Measurements from ENCODE around the gene NTRK3. TPM values are rescaled to one million over a fixed set of nuclear protein-coding genes. Genes with fewer than 3 reads are reported as not detected.

Gene NTRK3
- total and polyA plus RNA-seq, 2 of the 8 experiments (the other 6 are each of a cell fraction or from before 2014, with no cell fraction given): 4.5 to 6.8 TPM

DNA sequence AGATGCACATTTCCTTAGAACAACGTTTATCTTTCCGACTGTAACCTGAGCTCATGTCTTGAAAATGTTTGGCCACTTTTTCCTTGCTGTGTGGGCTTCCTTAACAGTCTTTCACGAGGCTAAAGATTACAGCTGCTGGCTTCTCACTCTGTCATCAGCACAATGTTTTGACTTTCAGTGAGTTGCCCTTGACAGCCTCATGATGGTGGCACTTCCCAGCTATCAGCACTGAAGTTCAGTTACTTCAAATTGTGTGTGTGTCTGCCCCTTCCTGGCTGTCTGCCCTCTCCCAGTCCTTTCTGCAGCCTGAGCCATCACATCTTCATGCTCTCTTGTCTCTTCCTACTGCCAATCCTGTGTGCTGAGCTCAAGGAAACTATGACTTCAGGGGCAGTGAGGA, 152.2 kb downstream of the NTRK3 start:
- ChIA-PET POLR2A (ENCODE audit: partially characterized antibody) (no interaction called here), CTCF (ENCODE audit: partially characterized antibody) (interaction anchor here (0.6 to 1.4 kb wide), 2 partner anchors 10 to 94 kb away, joined by 3 read pairs; no protein-coding TSS in a partner anchor)
- Histone ChIP-seq H4K20me1 (replicated peaks in 1 of 2; ENCODE audit: control insufficient read depth in 1 of 2, insufficient read depth in 2 of 2, low read length in 2 of 2) (no peaks in the 10 kb centered on the region), H3K23me2 (ENCODE audit: low read depth, low read length) (no peaks in the 10 kb centered on the region), H3K4me3 (ENCODE audit: extremely low read depth in 1 of 4, insufficient read depth in 2 of 4, low read depth in 3 of 4, low read length in 4 of 4) (no peak overlapping the region), H2BK12ac (ENCODE audit: low read depth, low read length) (no peak overlapping the region), H3K14ac (ENCODE audit: insufficient read length) (no peak overlapping the region), H3K4me2 (ENCODE audit: insufficient read depth in 1 of 2, low read depth in 2 of 2, low read length in 2 of 2) (no peak overlapping the region), H2BK15ac (ENCODE audit: low read length) (no peak overlapping the region), H3K36me3 (ENCODE audit: control insufficient read depth in 2 of 4, insufficient read depth in 4 of 4, low read length in 3 of 4) (no peaks in the 10 kb centered on the region), H3K27ac (ENCODE audit: low read depth, low read length) (no peak overlapping the region), H2AK5ac (ENCODE audit: low read depth, low read length) (no peak overlapping the region), H2BK5ac (ENCODE audit: low read depth, low read length) (no peak overlapping the region), H3K4me1 (replicated peaks in 1 of 4; ENCODE audit: control insufficient read depth in 3 of 4, insufficient read depth in 4 of 4, low read length in 3 of 4) (peaks cover 0 to 3% (median 0%) of the 10 kb centered on the region in 4 experiments; a peak in 1 of 7 replicates), H2BK120ac (replicated peaks; ENCODE audit: low read depth, low read length) (no peak overlapping the region), H3K23ac (ENCODE audit: insufficient read length) (no peak overlapping the region), H4K5ac (ENCODE audit: insufficient read length, low read depth, low read length) (no peak overlapping the region), H4K8ac (ENCODE audit: extremely low read depth, insufficient read depth, low read length) (no peak overlapping the region), H2BK20ac (ENCODE audit: low read length) (no peak overlapping the region), H3K56ac (replicated peaks; ENCODE audit: insufficient read length, low read depth, low read length) (no peak overlapping the region), H3K9ac (replicated peaks in 1 of 4; ENCODE audit: extremely low read depth in 1 of 4, low read depth in 3 of 4, low read length in 3 of 4) (no peak overlapping the region), H3K79me1 (ENCODE audit: low read depth, low read length) (no peaks in the 10 kb centered on the region), H3K79me2 (ENCODE audit: control insufficient read depth in 1 of 2, insufficient read depth in 2 of 2, low read length in 2 of 2) (no peaks in the 10 kb centered on the region), H3K4ac (replicated peaks; ENCODE audit: insufficient read length, low read depth, low read length) (no peak overlapping the region), H3K18ac (ENCODE audit: extremely low read depth, low read length) (no peak overlapping the region), H2AFZ (ENCODE audit: low read length) (no peak overlapping the region), H3K27me3 (replicated peaks in 1 of 4; ENCODE audit: control insufficient read depth in 3 of 4, extremely low read depth in 1 of 4, insufficient read depth in 3 of 4, low read length in 3 of 4) (no peaks in the 10 kb centered on the region; a peak in 1 of 7 replicates), H4K91ac (replicated peaks; ENCODE audit: insufficient read length, low read length) (no peak overlapping the region), H3K9me3 (ENCODE audit: insufficient read depth in 2 of 2, low read depth in 1 of 2, low read length in 1 of 2) (no peaks in the 10 kb centered on the region)
- 73% methylated on average over 3 of the region's 3 CpGs; no CpG with 5 or more reads in 1 of the 2 experiments for WGBS, 2 experiments (ENCODE audit: extremely low coverage in 1 of 2, insufficient coverage in 1 of 2, insufficient read length in 1 of 2, insufficient replicate concordance in 2 of 2, low coverage in 1 of 2, low lambda C conversion rate in 2 of 2, missing lambda C conversion rate in 1 of 2)
- no peak for DNase-seq (ENCODE audit: low read depth in 1 of 2, low spot score in 2 of 2)
- no peak for FAIRE-seq
- TF ChIP-seq TAF1 (IDR thresholded peaks at IDR 0.05; ENCODE audit: low read depth, low read length) (no peak), SIN3A (conservative IDR thresholded peaks at IDR 0.05 in 1 of 2, IDR thresholded peaks at IDR 0.05 in 1 of 2; ENCODE audit: low read depth in 1 of 2, low read length in 2 of 2) (no peak), TBP (IDR thresholded peaks at IDR 0.05; ENCODE audit: low read depth, low read length) (no peak), TEAD4 (IDR thresholded peaks at IDR 0.05; ENCODE audit: low read depth, low read length) (no peak), TAF7 (optimal IDR thresholded peaks at IDR 0.05; ENCODE audit: borderline replicate concordance, low read depth, low read length) (no peak), BCL11A (IDR thresholded peaks at IDR 0.05; ENCODE audit: low read depth in 2 of 2, low read length in 2 of 2) (no peak), JUN (IDR thresholded peaks at IDR 0.05; ENCODE audit: low read depth, low read length) (no peak), SUZ12 (IDR thresholded peaks at IDR 0.05; ENCODE audit: low read length) (no peak), NRF1 (IDR thresholded peaks at IDR 0.05; ENCODE audit: low read depth, low read length) (no peak), GTF2F1 (IDR thresholded peaks at IDR 0.05; ENCODE audit: borderline replicate concordance, low read depth, low read length) (no peak), PHF8 (conservative IDR thresholded peaks at IDR 0.05; ENCODE audit: low read depth, low read length) (no peak), ZNF274 (IDR thresholded peaks at IDR 0.05; ENCODE audit: borderline replicate concordance, extremely low read depth, low read length) (no peak)
- TF ChIP-seq, protein P1, sequence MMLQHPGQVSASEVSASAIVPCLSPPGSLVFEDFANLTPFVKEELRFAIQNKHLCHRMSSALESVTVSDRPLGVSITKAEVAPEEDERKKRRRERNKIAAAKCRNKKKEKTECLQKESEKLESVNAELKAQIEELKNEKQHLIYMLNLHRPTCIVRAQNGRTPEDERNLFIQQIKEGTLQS (IDR thresholded peaks at IDR 0.05; ENCODE audit: insufficient read depth, low read depth, low read length): no peak
